ENCODE data around the gene MYPOP.
A peak's percentile ranks its signal among the peaks of the same experiment; 100 is the strongest.
"Not testable (repeated sequence)": the region's sequence is repeated elsewhere in the genome, so short reads cannot be mapped to it uniquely, and the experiment has no call there.

MYPOP gene

DNA sequence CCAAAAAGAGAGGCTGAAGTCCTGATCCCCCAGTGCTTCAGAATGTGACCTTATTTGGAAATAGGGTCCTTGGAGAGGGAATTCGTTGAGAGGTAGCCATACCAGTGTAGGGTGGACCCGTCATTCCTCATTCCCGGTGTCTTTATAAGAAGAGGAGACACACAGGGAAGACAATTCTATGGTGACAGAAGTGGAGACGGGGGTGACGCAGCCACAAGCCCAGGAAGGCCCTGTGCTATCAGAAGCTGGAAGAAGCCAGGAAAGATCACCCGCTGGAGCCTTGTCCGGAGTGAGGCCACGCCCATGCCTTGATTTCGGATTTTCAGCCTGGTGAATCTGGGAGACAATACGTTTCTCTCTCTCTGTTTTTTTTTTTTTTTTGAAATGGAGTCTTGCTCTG is 2.6 kb upstream of the MYPOP start:
- no peak for DNase-seq

DNA sequence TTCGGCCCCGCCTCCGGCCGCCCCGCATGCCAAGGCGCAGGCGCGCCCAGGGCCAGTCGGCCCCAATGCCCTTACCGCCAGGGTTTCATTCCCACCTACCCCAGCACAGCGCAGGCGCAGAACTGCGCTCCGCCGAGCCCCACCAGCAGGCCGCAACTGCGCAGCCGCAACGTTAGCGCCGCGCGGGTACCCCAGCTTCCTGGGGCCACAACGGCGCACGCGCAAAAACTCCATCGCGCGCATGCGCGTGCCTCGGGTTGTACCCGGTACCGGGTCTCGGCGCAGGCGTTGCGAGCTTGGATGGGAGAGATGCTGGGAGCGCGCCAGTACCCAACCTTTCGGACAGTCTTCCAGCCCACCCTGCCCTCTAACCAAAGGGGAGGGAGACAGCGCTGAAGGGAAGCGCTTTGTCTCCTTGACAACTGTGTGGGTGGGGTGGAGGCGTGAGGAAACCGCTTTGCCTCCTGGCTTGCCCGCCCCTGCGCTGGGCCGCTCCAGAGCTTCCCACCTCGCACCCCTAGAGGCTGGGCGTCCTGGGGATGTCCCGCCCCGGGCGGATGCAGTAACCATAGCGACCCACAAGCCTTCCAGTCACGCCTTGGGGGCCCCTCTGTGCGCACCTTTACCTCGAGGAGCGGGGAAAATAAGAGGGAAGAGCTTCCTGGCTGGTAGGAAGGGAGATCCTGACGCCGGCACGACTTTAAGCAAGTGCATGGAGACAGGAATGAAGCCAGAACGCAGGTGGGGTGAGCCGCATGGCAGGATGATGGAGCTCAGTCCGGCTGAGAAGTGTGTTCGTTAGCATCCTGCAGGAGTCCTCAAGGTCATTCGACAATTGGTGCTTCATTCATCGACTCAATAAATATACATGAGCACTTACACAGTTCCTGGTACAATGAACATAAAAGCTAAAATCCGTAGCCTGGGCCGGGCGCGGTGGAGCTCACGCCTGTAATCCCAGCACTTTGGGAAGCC is 525 bp upstream of the MYPOP start:
- DNase-seq, result peak; percentile 98

DNA sequence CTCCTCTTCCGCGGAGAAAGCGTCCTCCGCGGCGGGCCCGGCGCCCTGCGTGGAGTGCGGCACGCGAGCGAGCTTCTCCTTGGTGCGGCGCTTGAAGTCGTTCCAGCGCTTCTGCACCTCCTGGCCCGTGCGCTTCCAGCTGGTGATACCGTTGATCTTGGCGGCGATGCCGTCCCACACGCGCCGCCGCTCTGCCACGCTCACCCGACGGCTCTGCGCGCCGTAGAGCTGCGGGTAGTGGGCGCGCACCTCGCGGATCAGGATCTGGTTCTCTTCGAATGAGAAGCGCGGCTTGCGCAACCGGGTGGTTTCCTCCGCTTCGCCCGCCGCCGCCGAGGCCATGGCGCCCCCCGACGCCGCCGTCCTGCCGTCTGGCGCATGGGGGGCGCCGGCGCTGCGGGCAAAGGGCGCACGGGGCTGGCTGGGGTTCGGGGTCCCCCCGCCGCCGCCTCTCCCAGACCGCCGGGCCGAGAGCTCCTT is 941 bp downstream of the MYPOP start:
- peak; percentile 67 for DNase-seq

DNA sequence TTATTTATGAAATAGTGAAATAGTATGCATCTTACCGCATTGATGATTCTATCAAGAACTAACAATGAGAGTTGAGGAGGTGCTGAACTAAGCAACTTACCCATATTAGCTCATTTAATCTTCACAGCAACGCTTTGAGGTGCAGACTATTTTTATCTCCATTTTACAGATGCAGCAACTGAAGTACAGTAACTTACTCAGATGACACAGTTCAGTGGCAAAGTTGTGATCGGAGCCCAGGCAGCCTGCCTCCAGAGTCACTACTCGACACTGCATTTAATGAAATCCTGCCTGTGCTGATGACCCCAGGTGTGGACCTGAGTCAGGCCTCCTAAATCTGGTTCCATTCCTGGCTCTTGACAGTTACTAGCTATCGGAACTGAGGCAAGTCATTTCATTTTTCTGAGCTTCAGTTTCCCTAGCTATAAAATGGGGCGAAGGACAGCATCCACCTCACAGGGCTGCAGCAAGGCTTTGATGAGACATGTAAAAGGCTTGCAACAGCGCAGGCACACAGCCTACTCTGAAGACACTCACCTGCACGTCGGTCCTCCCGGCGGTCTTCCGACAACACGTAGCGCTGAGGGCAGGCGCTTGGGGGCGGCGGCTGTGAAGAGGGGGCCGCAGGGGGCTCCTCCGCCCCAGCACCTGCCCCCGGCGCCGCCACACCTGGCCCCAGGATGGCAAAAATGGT is 1.5 kb downstream of the MYPOP start:
- no peak for DNase-seq

DNA sequence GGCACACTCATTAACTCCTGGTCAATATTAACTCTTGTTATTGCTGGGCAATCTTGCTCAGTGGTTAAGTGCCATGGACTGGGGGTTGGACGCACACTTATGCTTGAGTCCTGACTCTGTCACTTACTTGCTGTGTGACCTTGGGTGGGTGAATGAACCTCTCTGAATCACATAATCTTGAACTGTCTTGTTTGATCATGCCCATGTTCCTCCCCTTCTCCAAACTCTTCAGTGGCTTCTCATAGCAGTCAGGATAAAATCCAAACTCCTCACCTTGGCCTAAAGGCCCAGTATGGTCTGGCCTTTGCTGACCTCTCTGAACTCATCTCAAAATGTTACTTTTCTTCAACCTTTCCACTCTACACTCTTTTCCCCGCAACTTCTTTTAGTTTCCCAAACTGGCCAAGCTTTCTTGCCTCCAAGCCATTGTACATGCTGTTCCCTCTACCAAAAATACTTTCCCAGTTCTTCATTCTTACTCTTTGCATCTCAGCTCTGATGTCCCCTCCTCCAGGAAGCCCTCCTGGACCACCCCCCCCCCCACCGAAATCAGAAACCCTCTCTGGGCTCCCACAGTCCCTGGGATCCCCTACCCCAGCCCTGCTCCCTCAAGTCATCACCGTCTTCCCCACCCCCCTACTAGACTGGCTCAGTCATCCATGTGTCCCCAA is 2.4 kb downstream of the MYPOP start:
- no peak for DNase-seq

DNA sequence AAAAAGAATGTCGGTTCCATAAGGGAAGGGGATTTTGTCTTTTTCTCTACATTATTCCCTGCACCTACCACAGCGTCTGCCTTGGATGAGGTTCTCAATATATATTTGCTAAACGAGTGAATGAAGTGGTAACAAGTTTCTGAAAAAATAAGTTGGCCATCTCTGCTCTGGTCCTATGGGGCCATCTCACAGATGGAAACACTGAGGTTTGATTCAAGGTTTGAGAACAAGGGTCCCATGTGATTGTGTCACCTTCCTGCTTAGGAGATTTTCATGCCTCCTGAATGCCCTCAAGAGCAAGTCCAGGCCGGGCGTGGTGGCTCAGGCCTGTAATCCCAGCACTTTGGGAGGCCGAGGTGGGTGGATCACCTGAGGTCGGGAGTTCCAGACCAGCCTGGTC is 3.2 kb downstream of the MYPOP start:
- DNase-seq, result no peak

DNA sequence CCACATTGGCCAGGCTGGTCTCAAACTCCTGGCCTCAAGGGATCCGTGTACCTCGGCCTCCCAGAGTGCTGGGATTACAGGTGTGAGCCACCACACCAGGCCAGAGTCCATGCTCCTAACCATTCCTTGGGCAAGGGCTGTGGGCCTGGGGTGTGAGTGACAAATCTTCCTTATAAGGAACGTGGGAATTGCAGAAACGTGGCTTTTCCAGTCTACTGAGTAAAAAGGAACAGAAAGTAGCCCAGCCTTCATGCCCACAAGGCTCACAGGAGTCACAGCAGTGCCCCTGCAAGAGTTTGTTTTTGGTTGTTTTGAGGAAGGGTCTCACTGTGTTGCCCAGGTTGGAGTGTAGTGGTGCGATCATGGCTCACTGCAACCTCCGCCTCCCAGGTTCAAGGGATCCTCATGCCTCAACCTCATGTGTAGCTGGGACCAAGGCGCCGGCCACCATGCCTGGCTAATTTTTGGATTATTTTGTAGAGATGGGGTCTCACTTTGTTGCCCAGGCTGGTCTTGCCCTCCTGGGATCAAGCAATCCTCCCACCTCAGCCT is 5.1 kb downstream of the MYPOP start:
- peak; percentile 82 for DNase-seq

DNA sequence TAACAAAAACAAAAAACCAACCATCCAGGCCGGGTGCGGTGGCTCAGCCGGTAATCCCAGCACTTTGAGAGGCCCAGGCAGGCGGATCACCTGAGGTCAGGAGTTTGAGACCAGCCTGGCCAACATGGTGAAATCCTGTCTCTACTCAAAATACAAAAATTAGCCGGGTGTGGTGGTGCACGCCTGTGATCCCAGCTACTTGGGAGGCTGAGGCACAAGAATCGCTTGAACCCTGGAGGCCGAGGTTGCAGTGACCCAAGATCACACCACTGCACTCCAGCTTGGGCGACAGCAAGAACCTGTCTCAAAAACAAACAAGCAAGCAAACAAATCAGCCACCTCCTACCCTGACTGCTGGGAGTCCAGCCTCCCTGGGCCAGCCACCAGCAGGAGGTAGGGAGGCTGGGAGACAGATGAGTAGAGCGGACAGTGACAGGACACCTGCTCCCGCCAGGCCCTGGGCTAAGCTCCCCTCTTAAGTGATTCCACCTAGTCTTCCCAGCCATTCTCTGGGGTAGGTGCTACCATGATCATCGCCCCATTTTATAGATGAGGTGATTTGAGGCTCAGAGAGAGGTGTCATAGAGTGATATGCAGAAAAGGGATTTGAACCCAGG is 6.3 kb downstream of the MYPOP start:
- DNase-seq, result not testable (repeated sequence)

DNA sequence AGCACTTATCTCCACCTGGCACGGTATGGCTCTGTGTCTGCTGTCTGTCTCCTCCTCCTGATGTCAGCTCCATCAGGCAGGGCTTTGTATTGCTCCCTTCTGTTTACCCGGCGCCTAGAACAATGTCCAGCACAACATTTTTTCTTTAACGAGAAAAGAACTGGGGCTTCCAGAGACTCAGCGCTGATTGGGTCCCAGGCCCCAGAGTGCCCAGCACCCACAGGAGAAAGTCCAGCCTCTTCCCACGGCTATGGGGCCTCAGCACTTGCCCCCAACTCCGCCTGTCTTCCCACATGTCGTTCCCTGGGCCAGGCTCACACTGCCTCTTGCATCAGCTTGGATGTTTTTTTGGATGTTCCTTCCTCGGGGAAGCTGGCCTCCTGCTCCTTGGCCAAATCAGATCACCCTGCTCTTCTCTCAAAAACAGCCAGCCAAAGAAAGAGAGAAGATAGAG is 6.9 kb downstream of the MYPOP start:
- DNase-seq, result no peak

DNA sequence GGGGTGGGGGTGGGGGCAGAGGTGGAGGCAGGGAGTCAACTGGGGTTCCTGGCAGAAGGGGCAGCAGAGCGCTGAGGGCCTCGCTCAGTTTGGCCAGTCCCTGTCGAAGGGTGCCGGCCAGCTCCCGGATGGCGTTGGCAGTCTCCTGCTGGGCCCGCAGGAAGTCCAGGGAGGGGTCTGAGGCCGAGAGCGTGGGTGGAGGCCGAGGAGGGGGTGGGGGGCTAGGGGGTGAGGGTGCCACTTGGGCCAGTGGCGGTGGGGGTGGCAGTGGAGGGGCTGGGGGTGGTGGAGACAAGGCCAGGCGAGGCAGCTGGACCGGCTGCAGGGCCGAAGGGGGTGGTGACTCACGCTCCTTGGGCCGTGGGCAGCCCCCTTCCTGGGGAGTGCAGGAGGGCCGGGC is 11.5 kb downstream of the MYPOP start:
- DNase-seq, result no peak

DNA sequence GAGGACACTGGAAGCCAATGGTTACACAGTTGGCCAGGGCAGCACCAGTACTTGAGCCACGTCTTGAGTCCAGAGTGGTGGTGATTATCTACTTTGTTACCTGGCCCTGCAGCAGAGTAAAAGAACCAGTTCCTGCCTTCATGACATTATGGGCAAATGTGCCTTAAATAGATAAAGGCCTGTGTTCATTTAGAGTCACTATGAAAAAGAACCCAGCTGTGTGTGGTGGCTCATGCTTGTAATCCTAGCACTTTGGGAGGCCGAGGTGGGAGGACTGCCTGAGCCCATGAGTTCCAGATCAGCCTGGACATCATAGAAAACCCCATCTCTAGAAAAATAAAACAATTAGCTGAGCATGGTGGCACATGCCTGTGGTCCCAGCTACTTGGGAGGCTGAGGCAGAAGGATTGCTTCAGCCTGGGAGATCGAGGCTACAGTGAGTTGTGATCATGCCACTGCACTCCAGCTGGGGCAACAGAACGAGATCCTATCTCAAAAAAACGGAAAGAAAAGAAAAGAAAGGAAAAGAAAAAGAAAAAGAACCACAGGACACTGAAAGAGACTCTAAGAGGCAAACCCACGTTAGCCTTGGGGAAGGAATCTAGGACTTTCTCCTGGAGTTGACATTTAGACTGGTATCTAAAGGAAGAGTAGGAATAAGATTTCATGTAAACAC is 13.1 kb downstream of the MYPOP start:
- DNase-seq, result no peak

DNA sequence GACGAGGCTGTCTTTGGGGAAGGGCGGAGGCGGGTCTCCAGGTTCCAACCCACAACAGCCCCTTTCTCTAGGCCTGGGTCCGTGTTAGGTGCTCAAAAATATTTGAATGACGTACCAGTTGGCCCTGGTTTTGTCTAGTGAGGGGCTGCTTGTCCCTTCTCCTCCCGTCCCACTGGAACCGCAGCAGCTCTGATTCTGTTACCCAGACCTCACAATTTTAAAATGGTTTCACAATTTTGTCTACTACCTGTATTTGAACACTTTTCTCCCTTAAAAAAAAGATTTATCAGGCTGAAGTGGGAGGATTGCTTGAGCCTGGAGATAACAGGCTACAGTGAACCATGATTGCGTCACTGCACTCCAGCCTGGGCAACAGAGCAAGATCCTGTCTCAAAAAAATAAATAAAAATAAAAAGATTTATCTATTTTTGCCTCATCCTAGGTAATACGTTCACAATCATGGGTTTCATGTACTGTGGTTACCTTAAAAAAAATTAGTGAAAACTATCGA is 15.2 kb downstream of the MYPOP start:
- DNase-seq, result no peak

DNA sequence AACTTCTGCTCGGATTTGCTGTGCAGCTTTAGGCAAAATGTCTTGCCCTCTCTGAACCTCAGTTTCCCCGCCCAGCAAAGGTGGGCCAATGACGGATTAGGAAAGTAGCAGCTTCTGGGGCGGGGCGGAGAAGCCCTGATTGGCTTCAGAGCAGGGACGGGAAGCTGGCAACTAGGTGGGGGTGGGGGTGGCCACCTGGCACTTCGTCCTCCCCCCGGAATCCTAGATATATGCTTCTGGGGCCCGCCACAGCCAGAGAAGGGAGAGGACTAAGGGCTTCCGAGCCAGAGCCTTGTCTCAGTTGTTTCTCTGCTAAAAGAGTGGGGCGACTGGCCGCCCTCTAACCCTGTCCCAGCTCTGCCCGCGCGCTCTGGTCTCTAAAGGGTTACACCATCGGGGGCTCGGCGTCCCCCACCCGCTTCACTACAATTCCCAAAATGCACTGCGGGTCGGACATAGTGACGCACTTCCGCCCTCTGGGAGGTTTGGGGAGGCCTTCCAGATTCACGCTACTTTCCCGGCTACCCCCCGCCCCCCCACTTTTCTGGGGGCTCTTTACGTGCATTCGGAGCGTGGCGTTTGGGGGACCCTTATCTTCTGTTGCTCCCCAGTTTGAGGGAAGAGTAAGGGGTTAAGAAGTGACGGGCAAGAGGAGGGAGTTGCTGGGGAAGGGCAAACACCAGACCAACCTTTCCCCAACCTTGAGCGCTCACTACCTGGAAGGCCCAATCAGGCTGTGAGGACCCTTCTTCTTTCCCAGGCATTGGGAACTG is 15.8 kb downstream of the MYPOP start:
- peak; percentile 93 for DNase-seq

DNA sequence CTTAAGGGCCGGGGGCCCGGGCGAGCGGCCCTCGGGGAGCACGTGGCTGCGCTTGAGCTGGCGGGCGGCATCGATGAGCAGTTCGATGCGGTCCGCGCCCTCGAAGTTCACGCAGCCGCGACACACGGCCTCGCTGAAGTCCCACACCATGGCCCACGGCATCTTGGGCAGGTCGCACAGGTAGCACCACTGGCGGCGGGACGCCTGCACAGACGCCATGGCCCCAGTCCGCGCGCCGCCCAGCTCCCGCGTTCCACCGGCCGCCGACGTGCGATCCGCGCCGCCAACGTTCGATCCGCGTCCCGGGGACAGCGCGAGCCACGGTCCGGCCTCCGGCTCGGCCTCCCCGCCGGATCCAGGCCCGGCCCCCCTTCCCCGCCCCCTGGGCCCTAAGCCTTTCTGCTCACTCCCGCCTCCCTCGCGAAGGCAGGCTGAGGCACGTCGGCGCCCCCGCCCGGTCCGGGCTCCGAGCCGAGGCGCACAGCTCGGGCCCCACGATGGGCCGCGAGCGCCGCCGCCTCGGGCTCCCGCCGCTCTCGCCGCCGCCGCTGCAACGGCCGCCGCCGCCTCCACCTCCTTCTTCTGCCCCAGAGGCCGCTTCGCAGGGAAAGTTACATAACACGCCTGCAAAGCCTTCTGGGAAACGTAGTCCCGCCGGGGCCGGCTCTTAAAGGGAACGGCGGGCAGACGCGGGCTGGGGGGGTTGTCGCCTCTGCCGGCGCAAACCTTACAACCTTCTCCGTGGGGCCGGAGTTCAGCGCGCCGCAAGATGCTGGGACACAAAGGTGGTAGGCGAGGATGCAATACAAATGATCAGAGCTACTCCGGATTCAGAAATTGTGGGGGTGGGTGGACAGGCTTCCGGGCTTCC is 16.6 kb downstream of the MYPOP start, which contains the start of gene IRF2BP1:
Gene IRF2BP1 (minus strand): TSS at position 586 of the 871 bp plus-strand sequence. CDS start 367 bp downstream, at position 219.
- DNase-seq, result peak; percentile 94

DNA sequence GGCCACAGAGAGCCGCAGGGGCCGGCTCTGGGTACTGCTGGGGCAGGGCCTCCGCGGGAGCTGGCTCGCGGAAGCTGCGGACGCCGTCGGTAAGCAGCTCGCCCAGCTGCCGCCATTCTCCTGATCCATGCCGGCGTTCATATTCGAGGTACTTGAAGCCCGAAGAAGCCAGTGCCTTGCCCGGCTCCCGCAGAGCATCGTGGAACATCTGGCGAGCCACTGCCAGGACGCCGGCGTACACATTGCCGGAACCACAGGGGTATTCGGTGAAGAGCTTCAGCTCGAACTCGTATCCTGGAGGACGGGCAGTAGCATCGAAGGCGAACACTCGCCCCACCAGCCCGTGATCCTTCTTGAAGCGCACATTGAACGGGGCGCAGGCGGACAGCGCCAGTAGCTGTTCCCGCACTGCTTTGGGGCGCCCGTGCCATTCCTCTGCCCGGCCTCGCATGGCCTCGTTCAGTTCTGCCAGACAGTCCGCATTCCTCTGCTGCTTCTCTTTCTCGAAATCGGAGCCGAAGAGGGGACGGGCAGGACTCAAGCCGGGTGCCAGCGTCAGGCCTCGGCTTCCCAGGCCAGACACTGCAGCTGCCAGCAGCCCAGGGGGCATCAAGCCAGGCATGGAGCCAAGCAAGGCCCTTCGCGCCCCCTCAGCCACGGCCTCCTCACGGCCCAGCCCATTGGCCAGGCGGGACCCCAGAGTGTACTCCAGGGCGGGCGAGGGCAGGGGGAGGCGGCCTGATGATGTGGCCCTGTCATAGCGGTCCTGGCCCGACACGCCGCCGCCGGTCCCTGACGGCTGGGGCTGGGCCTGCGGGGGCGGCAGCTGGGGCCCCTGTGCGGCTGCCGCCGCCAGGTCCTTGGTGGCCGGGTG is 17.5 kb downstream of the MYPOP start:
- no peak for DNase-seq

DNA sequence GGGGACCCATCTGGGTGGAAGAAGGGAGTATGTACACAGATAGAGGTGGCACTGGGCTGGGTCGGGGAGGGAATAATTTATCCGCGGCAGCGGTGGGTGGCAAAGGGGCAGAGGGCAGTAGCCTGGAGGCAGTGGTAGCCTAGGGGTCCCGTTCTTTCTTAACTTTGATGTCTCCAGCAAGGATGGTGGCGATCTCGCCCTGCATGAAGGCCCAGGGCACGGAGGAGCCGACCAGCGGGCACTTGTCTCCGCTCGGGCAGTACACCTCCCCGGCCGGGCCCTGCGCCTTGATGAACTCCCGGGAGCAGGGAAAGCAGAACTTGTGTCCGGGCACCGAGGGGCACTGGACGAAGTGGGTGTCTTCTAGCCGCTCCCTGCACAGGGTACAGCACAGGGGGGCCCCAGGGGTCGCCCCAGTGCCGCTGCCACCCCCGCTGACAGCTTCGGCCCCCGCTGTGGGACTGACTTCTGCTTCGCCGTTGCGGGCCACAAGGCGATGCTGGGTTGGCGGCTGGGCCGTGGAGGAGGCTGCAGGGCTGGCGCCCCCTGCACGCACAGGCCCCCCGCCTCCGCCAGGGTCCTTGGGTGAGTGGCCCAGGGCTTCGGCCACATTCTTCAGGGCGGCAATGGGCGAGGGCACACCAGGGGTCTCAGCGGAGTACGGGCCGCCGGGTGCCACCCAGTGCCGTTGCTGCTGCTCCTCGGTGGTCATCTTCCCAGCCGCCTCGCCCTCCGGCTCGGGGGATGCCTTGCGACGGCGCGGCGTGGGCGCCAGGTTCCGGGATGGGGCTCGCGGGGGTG is 18.3 kb downstream of the MYPOP start:
- no peak for DNase-seq

DNA sequence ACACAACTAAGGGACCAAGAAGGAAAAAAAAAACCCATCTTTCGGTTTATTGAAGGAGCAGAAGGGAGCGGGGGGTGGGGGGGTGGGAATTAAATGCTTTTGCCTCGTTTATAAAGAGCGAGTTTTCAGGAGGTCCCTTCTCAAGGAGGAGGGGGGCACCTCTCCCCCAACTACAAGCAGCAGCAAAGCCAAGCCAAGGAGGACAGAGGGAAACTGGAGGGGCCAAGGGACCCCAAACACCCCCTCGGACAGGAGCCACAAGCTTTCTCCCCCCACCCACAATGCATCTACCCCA is 18.9 kb downstream of the MYPOP start:
- no peak for DNase-seq
